HL-60 (cell line): ENCODE results near the gene CPTP.

Source experiments
- TF ChIP-seq, protein P1 (sequence below): IDR thresholded peaks from one replicate; pipeline ENCODE4 v1.5.1; 2011; ENCODE audit warnings: low read length, control low read depth, inconsistent platforms; ENCODE audit not compliant: insufficient read depth
- TF ChIP-seq, protein P2 (sequence below): IDR thresholded peaks from 2 replicates; pipeline ENCODE4 v1.6.1; 2012; ENCODE audit warnings: low read depth; ENCODE audit not compliant: insufficient replicate concordance

- TF ChIP-seq, protein P1, sequence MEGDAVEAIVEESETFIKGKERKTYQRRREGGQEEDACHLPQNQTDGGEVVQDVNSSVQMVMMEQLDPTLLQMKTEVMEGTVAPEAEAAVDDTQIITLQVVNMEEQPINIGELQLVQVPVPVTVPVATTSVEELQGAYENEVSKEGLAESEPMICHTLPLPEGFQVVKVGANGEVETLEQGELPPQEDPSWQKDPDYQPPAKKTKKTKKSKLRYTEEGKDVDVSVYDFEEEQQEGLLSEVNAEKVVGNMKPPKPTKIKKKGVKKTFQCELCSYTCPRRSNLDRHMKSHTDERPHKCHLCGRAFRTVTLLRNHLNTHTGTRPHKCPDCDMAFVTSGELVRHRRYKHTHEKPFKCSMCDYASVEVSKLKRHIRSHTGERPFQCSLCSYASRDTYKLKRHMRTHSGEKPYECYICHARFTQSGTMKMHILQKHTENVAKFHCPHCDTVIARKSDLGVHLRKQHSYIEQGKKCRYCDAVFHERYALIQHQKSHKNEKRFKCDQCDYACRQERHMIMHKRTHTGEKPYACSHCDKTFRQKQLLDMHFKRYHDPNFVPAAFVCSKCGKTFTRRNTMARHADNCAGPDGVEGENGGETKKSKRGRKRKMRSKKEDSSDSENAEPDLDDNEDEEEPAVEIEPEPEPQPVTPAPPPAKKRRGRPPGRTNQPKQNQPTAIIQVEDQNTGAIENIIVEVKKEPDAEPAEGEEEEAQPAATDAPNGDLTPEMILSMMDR = no peak
- TF ChIP-seq, protein P2, sequence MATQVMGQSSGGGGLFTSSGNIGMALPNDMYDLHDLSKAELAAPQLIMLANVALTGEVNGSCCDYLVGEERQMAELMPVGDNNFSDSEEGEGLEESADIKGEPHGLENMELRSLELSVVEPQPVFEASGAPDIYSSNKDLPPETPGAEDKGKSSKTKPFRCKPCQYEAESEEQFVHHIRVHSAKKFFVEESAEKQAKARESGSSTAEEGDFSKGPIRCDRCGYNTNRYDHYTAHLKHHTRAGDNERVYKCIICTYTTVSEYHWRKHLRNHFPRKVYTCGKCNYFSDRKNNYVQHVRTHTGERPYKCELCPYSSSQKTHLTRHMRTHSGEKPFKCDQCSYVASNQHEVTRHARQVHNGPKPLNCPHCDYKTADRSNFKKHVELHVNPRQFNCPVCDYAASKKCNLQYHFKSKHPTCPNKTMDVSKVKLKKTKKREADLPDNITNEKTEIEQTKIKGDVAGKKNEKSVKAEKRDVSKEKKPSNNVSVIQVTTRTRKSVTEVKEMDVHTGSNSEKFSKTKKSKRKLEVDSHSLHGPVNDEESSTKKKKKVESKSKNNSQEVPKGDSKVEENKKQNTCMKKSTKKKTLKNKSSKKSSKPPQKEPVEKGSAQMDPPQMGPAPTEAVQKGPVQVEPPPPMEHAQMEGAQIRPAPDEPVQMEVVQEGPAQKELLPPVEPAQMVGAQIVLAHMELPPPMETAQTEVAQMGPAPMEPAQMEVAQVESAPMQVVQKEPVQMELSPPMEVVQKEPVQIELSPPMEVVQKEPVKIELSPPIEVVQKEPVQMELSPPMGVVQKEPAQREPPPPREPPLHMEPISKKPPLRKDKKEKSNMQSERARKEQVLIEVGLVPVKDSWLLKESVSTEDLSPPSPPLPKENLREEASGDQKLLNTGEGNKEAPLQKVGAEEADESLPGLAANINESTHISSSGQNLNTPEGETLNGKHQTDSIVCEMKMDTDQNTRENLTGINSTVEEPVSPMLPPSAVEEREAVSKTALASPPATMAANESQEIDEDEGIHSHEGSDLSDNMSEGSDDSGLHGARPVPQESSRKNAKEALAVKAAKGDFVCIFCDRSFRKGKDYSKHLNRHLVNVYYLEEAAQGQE = no peak
These were observed 7.6 kb downstream of the CPTP start for GRCh38 chr1:1332031-1332755.
